Measurements from ENCODE around the gene DENND1A.
A peak's percentile ranks its signal among the peaks of the same experiment; 100 is the strongest.

DENND1A gene

DNA sequence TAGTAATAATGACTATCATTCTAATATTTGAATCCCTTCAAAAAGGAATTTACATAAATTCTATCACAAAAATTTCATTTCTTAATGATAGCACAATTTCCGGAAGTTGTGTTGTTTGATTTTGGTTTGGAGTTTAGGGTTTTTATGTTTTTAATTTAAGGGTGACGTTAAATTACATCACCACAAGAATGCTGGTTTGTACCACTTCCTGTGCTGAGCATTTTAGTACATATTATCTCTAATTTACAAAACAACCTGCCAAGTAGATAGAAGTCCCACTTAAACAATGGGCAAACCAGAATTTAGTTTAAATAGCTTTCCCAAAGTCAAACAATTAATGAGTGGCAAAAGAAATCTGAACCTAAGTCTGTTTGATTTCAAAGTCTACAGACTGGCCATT lies 63.4 kb downstream of the DENND1A start:
- DNase-seq: no peak

DNA sequence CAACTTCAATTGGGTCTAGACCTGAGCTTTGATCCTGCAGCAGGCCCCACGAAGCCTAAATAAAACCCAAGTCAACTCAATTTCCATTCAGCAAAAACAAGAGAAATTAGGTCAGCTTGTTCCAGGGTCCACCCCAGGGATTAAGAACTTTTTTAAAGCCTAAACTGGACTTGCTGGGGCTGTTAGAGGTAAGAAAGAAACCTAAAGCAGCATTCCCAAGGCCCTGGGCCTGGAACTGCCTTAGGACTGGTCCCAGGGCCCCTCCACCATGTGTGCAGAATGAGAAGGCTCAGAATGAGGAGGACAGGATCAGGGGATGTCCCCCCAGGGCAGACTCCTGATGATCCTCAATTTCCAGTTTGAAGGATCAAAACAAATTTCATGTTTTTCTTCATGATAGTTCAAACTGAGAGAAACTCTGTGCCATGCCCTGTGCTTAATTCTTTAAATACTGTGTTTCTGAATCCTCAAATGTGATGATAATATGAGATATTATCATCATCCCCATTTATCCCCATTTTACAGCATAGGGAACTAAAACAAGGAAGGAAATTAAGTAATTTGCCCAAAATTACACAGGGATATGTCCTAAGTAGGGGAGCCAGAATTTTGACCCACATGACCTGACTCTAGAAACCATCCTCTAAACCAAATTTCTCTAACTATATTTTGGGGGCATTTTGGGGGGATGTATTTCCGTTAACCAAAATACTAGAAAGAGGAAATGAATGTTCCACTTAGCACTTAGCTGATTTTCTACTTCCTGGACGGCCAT lies 64.5 kb downstream of the DENND1A start:
- no peak for DNase-seq

DNA sequence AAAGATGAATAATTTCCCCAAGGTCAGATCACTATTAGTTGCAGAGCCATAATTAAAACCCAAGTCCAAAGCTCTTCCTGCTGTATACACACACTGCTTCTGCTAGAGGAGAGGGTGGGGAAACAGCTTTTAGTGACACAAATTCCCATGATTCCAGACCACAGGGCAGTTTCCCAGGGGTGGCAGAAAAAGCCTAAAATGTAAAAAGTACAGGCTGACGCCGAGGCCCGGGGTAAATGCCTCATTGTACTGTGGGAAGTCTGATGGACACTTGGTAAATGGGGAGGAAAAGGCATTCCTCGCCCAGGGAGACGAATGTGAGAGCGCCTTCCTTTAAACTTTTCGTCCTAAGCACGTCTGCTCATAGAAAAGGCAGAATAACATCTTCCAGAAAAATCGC lies 65.7 kb downstream of the DENND1A start:
- DNase-seq: peak in 6 of 56 donors; percentile 2 to 22 (median 11)

GRCh38 chr9:123863164-123863855 lies 66.6 kb downstream of the DENND1A start:
- DNase-seq: no peak

- no peak for DNase-seq
Observed at GRCh38 chr9:123861756-123862120, 68.2 kb downstream of the DENND1A start.

DNA sequence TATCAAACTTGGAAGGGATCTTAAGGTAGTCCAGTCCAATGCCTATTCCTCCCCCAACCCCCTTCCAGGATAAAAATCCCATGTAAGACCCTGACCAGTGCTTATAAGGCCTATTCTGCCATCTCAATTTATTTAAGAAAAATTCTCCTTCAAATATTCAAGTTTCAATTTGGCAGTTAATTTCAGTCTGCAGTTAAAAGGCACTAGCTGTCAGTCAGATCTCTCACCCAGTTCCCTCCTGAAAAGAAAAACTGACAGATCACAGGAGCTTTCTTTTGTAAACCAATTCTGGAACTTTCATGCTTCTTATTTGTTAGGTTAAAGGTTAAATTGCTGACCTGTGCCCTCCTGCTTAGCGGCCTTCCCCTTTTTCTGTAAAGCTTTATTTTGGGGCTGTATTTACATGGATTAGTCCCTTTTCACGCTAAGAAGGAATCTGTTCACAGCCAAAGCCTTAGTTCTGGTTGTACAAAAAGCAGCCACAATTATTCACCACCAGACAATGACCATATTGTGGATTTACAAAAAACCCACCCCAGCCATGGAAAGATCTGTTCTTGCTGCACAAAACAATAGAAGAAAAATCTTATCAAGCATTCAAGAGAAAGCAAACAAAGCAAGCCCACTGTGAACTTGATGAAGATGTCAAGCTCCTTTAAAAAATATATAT lies 68.7 kb downstream of the DENND1A start:
- no peak for DNase-seq

- DNase-seq: no peak
Observed at GRCh38 chr9:123860603-123861002, 69.3 kb downstream of the DENND1A start.

- no peak for DNase-seq
Observed at GRCh38 chr9:123852403-123852802, 77.5 kb downstream of the DENND1A start.

GRCh38 chr9:123851851-123852250 lies 78.1 kb downstream of the DENND1A start:
- DNase-seq: no peak

- DNase-seq: no peak
Observed at GRCh38 chr9:123848447-123849085, 81.4 kb downstream of the DENND1A start.

GRCh38 chr9:123846966-123847365 lies 83.0 kb downstream of the DENND1A start:
- no peak for DNase-seq

DNA sequence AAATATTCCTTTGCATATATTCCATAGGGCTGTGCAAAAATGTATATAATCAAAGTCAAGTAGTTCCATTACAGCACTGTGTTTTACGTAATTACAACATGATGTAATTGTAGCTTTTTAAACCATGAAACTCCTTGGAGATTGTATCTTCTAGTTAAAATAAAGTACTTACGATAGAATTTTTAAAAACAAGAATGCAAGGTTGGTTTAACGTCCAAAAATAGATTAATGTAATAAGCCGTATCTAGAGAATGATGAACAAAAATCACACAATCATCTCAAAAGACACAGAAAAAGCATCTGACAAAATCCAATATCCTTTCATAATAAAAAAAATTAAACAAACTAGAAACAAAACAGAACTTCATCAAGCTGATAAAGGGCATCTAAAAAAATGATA lies 86.2 kb downstream of the DENND1A start:
- DNase-seq: no peak

DNA sequence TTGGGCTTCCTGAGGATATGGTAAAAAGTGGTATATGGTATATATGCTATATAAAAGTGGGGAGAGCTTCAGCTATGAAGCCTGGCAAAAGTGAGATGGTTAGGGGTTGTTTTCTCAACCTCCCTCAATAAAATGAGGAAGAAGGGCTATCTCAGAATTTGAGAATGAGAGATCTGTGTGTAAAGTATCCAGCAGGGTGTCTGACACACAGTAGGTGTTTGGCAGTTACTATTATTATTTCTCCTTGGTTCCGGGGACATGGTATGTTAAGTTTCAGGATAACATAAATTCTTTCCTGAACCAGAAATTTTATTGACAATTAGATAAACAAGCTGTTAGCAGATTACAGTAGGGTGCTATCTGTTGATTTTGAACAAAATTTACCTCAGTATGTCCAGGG lies 94.1 kb downstream of the DENND1A start:
- no peak for DNase-seq

GRCh38 chr9:123834889-123835562 lies 94.9 kb downstream of the DENND1A start:
- DNase-seq: no peak

GRCh38 chr9:123834218-123834888 lies 95.6 kb downstream of the DENND1A start:
- no peak for DNase-seq

DNA sequence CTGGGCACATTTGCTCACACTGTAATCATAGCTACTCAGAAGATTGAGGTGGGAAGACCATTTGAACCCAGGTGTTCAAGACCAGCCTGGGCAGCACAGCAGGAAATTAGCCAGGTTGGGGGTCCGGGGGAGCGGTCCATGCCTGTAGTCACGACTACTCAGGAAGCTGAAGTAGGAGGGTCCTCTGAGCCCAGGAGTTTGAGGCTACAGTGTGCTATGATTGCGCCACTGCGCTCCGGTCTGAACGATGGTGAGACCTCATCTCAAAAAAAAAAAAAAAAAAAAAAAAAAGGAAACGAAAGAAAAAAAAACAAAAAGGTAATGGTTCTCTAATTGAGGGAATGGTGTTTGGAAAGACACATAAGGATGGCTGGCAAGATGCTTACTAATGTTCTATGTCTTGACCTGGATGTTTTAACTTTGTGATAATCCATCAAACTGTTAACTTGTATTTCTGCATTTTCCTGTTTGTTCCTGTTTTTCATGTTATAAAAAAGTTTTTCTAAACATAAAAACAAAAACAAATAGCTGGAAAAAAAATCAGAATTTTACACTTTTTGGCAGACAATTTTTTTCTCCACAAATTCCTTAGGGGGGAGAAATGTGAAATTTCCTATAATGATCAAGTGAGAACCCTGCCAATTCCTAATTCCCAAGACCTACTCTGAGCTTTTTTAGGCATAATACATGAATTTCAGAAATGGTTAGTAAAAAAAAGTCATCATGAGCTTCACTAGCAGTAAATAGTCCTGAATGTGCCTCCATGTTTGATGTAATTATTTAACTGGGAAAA lies 96.9 kb downstream of the DENND1A start:
- peak in 1 of 56 donors; percentile 3 for DNase-seq

DNA sequence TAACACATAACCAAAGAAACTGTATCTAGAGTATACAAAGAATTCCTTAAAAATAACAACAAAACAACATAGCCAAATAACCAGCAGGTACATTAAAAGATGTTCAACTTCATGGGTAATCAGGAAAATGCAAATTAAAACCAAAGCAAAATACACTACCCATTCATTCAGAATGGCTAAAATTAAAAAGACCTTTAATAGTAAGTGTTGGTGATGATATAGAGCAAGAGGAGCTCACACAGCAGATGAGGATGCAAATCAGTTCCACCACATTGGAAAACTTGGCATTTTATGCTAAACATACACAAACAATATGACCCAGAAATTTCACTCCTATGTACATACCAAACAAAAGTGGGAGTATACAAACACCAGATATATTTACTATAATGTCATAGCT lies 97.8 kb downstream of the DENND1A start:
- no peak for DNase-seq

GRCh38 chr9:123828449-123828848 lies 101.5 kb downstream of the DENND1A start:
- no peak for DNase-seq

DNA sequence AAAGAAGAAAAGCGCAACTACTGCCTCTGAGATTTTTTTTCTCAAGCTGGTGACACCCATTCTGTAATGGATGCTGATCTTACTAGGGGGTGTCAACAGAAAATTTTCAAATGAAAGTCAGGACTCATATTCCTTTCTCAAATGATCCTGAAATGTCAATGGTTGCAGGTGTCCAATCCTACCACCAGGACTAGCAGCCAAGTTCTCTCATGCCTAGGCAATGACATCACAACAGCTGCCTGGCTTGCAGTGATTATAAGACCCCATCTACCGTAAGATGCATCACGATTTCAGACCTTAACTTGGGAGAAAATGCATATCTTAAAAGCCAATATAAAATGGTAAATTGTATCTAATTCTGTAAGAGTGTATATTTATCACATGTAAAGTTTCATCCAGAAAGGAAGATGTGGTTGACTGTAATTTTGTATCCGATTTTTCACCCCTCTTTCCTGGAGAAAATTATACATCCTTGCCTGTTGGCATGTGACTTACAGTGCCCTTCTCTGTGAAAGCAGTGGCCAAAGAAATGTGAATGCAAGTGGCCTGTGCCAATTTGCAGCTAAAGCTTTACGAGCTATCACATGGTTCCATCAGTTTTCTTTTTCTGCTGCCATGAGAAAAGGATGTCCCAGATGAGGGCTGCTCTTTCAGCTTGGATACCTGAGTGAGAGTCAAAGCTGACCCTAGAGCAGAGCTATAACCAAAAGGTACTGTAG lies 104.4 kb downstream of the DENND1A start:
- DNase-seq: no peak

Measured in amygdala (tissue), 56 donors.